ENCODE results near the gene KLHL29. TPM values are rescaled to one million over a fixed set of nuclear protein-coding genes. Genes with fewer than 3 reads are reported as not detected.

KLHL29 gene
- total RNA-seq, 2 donors from 2014 or later: 2.0 to 2.9 TPM

GRCh38 chr2:23711979-23712755 is 327.2 kb downstream of the KLHL29 start:
- Histone ChIP-seq H3K27ac (no peak overlapping the region), H3K9ac (ENCODE audit: low read depth in 2 of 2, low read length in 2 of 2) (no peak overlapping the region), H3K4me3 (no peak overlapping the region), H3K36me3 (no peaks in the 10 kb centered on the region), H3K9me3 (no peaks in the 10 kb centered on the region), H3K4me1 (no peaks in the 10 kb centered on the region), H3K27me3 (no peaks in the 10 kb centered on the region)
- TF ChIP-seq CTCF (IDR thresholded peaks at IDR 0.05): no peak
- no peak for DNase-seq
- intact Hi-C loops (cut with DNase I): no loop called here

- H3K27ac ChIP-seq: no peak overlapping the region
- H3K4me1 ChIP-seq: no peaks in the 10 kb centered on the region
- TF ChIP-seq CTCF (IDR thresholded peaks at IDR 0.05): no peak
- no peaks in the 10 kb centered on the region for H3K9me3 ChIP-seq
- intact Hi-C loops (cut with DNase I): no loop called here
- DNase-seq: no peak
- no peaks in the 10 kb centered on the region for H3K36me3 ChIP-seq
- no peaks in the 10 kb centered on the region for H3K27me3 ChIP-seq
- no peak overlapping the region for H3K9ac ChIP-seq (ENCODE audit: low read depth in 2 of 2, low read length in 2 of 2)
- H3K4me3 ChIP-seq: no peak overlapping the region
These were observed 327.8 kb downstream of the KLHL29 start for GRCh38 chr2:23712756-23713151.

- H3K9ac ChIP-seq (ENCODE audit: low read depth in 2 of 2, low read length in 2 of 2): no peak overlapping the region
- H3K4me1 ChIP-seq: no peaks in the 10 kb centered on the region
- no peak for TF ChIP-seq CTCF (IDR thresholded peaks at IDR 0.05)
- intact Hi-C loops (cut with DNase I): no loop called here
- H3K4me3 ChIP-seq: no peak overlapping the region
- no peaks in the 10 kb centered on the region for H3K9me3 ChIP-seq
- no peak for DNase-seq
- no peaks in the 10 kb centered on the region for H3K27me3 ChIP-seq
- H3K36me3 ChIP-seq: no peaks in the 10 kb centered on the region
- H3K27ac ChIP-seq: no peak overlapping the region
These were observed 328.4 kb downstream of the KLHL29 start for GRCh38 chr2:23713351-23713750.

- Histone ChIP-seq H3K36me3 (no peaks in the 10 kb centered on the region), H3K27me3 (no peaks in the 10 kb centered on the region), H3K4me1 (no peaks in the 10 kb centered on the region), H3K27ac (no peak overlapping the region), H3K9me3 (no peaks in the 10 kb centered on the region), H3K9ac (ENCODE audit: low read depth in 2 of 2, low read length in 2 of 2) (no peak overlapping the region), H3K4me3 (no peak overlapping the region)
- TF ChIP-seq CTCF (IDR thresholded peaks at IDR 0.05): no peak
- DNase-seq: no peak
- intact Hi-C loops (cut with DNase I): no loop called here
These were observed 334.1 kb downstream of the KLHL29 start for GRCh38 chr2:23718931-23719700.

- Histone ChIP-seq H3K4me3 (no peak overlapping the region), H3K27me3 (no peaks in the 10 kb centered on the region), H3K27ac (no peak overlapping the region), H3K9me3 (no peaks in the 10 kb centered on the region), H3K36me3 (no peaks in the 10 kb centered on the region), H3K4me1 (no peaks in the 10 kb centered on the region), H3K9ac (ENCODE audit: low read depth in 2 of 2, low read length in 2 of 2) (no peak overlapping the region)
- no peak for TF ChIP-seq CTCF (IDR thresholded peaks at IDR 0.05)
- no peak for DNase-seq
- intact Hi-C loops (cut with DNase I): no loop called here
These were observed 334.7 kb downstream of the KLHL29 start for GRCh38 chr2:23719716-23720115.

All from colonic mucosa (tissue), 4 donors.